Lung (tissue), 12 donors: ENCODE data around the gene ZNF436. TPM values are rescaled to one million over a fixed set of nuclear protein-coding genes. Genes with fewer than 3 reads are reported as not detected.

Experiments
- ATAC-seq: fragments of 200-7000 bp; cut with Tn5 transposase; one replicate; pipeline ENCODE4 v1.9.1; 2020; ENCODE audit warnings: moderate number of reproducible peaks; ENCODE audit not compliant: insufficient read depth, low FRiP score
- DNase-seq, 3 donors: peaks; one replicate each; pipeline ENCODE4 v3.0.0-alpha.2; 2013 to 2017
- H3K27ac ChIP-seq, 2 donors: one replicate each; pipeline ENCODE4 v1.5.1; 2013; ENCODE audit warnings: mild to moderate bottlenecking in 2 of 2, moderate library complexity in 2 of 2, control low read depth in 1 of 2, inconsistent platforms in 1 of 2, low read depth in 1 of 2, low read length in 1 of 2
- H3K27me3 ChIP-seq, 3 donors: one replicate each; pipeline ENCODE4 v1.5.1; 2013; ENCODE audit warnings: low read length in 2 of 3; ENCODE audit not compliant: control insufficient read depth in 3 of 3, insufficient read depth in 3 of 3
- H3K36me3 ChIP-seq, 4 donors: one replicate each; pipeline ENCODE4 v1.5.1; 2013; ENCODE audit warnings: low read length in 4 of 4, mild to moderate bottlenecking in 1 of 4, moderate library complexity in 1 of 4; ENCODE audit not compliant: control insufficient read depth in 4 of 4, insufficient read depth in 4 of 4
- H3K4me1 ChIP-seq, 5 donors: one replicate each; pipeline ENCODE4 v1.5.1; 2013; ENCODE audit warnings: low read length in 5 of 5, mild to moderate bottlenecking in 2 of 5, moderate library complexity in 1 of 5; ENCODE audit not compliant: control insufficient read depth in 5 of 5, insufficient read depth in 5 of 5
- H3K4me3 ChIP-seq: one replicate; pipeline ENCODE4 v1.5.1; 2013; ENCODE audit warnings: mild to moderate bottlenecking, control low read depth, moderate library complexity
- H3K9ac ChIP-seq, 2 donors: one replicate each; pipeline ENCODE4 v1.5.1; 2013; ENCODE audit warnings: low read length in 2 of 2, control low read depth in 1 of 2; ENCODE audit not compliant: insufficient read depth in 1 of 2
- H3K9me3 ChIP-seq, 4 donors: one replicate each; pipeline ENCODE4 v1.5.1; 2013; ENCODE audit warnings: low read length in 3 of 4, mild to moderate bottlenecking in 1 of 4, moderate library complexity in 1 of 4; ENCODE audit not compliant: control insufficient read depth in 4 of 4, insufficient read depth in 3 of 4
- WGBS, 2 donors: extraction: QIAGEN DNeasy Blood & Tissue Kit; methylation state at CpG; one replicate each; pipeline ENCODE4 v1.1.7; 2013; 5-methylcytosine and 5-hydroxymethylcytosine counted together
- polyA plus RNA-seq, 2 donors: library from polyadenylated mRNA; stranded (reverse); fragments of 200-250 nt; gene quantifications; one replicate each; pipeline ENCODE4 v1.2.1, GENCODE V29; 2013
- total RNA-seq, 2 donors: library from RNA; depleted of rRNA in 1 of 2; stranded (reverse); fragments of >200 nt in 1 of 2; gene quantifications; one replicate each; pipeline ENCODE4 v1.2.1, GENCODE V29; 2014 to 2021
- TF ChIP-seq, protein P1 (sequence below): IDR thresholded peaks from 2 replicates; pipeline ENCODE4 v1.5.1; 2012; ENCODE audit warnings: mild to moderate bottlenecking; ENCODE audit errors: control extremely low read depth, extremely low read depth
- donor health status: control.
- donor health status: control.
- donor health status: Bipolar disorder and iron deficiency.
- donor health status: healthy.
- donor health status: DM: yes; HTN: yes; CAD: no.

The ZNF436 gene
- total and polyA plus RNA-seq, 4 donors: 2.1 to 30.9 (median 6.6) TPM

DNA sequence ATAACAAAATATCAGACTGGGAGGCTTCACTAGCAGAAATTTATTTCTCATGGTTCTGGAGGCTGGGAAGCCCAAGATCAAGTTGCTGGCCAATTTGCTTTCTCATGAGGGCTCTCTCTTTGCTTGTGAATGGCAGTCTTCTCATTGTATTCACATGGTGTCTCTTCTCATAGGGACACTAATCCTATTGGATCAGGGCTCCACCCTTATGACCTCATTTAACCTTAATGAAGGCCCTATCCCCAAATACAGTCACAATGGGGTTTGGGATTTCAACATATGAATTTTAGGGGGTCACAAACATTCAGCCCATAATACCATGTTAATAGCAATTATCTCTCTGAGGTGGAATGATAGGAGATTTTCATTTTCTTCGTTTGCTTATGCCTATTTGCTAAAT lies 29.6 kb upstream of the ZNF436 start:
- Histone ChIP-seq H3K9ac (no peak overlapping the region), H3K4me1 (peaks cover 5 to 21% (median 6%) of the 10 kb centered on the region in 5 donors), H3K9me3 (peaks cover 0 to 1% (median 0%) of the 10 kb centered on the region in 4 donors), H3K27me3 (no peaks in the 10 kb centered on the region), H3K27ac (no peak overlapping the region), H3K36me3 (peaks cover 0 to 1% (median 0%) of the 10 kb centered on the region in 4 donors), H3K4me3 (no peak overlapping the region)
- TF ChIP-seq, protein P1, sequence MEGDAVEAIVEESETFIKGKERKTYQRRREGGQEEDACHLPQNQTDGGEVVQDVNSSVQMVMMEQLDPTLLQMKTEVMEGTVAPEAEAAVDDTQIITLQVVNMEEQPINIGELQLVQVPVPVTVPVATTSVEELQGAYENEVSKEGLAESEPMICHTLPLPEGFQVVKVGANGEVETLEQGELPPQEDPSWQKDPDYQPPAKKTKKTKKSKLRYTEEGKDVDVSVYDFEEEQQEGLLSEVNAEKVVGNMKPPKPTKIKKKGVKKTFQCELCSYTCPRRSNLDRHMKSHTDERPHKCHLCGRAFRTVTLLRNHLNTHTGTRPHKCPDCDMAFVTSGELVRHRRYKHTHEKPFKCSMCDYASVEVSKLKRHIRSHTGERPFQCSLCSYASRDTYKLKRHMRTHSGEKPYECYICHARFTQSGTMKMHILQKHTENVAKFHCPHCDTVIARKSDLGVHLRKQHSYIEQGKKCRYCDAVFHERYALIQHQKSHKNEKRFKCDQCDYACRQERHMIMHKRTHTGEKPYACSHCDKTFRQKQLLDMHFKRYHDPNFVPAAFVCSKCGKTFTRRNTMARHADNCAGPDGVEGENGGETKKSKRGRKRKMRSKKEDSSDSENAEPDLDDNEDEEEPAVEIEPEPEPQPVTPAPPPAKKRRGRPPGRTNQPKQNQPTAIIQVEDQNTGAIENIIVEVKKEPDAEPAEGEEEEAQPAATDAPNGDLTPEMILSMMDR: no peak
- WGBS, 2 donors: 97% methylated on average over 1 of the region's 1 CpG
- ATAC-seq (no peak), DNase-seq (no peak)

DNA sequence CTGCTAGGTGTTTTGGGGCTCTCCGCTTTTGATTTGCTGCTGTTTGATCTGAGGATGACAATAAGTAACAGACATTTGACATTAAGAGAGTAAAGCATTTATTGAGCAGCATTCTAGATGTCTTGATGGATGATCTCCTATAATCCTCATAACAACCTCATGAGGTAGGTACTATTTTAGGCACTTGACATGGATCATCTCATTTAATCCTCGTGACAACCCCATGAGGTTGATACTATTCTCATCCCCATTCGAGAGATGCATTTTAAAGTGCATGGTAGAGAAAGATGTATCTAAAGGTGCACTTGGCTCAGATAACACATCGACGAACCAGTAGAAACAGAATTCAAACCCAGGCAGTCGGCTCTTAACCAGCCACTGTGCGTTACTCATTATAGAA lies 28.3 kb upstream of the ZNF436 start:
- ATAC-seq (no peak), DNase-seq (no peak)
- Histone ChIP-seq H3K36me3 (peaks cover 0 to 5% (median 2%) of the 10 kb centered on the region in 4 donors), H3K27me3 (no peaks in the 10 kb centered on the region), H3K4me3 (no peak overlapping the region), H3K9ac (no peak overlapping the region), H3K4me1 (peaks cover 0 to 14% (median 9%) of the 10 kb centered on the region in 5 donors), H3K27ac (no peak overlapping the region), H3K9me3 (peaks cover 0 to 1% (median 0%) of the 10 kb centered on the region in 4 donors)
- whole genome bisulfite sequencing, 2 donors: 96 to 97% methylated on average over 7 of the region's 7 CpGs
- TF ChIP-seq, protein P1: no peak

DNA sequence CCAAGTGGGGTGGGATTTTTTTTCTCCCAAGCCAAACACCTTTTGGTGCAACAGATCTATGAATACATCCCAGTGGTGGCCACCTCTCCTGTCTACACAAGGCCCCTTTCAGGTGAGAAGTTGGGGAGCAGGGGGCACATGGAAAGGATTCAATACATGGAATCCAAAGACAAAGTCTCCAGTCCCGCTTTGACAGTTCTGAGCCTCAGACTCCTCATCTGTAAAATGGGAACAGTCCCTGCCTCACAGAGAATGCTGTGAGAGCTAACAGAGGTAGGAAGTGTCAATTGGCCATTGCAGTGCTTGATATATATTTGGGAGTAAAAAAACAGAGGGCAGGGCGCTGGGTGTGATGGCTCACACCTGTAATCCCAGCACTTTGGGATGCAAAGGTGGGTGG lies 26.7 kb upstream of the ZNF436 start:
- H3K27me3 ChIP-seq: no peaks in the 10 kb centered on the region
- DNase-seq (no peak), ATAC-seq (no peak)
- H3K36me3 ChIP-seq: peaks cover 0 to 5% (median 2%) of the 10 kb centered on the region in 4 donors
- H3K9ac ChIP-seq: no peak overlapping the region
- peaks cover 0 to 1% (median 0%) of the 10 kb centered on the region in 4 donors for H3K9me3 ChIP-seq
- H3K27ac ChIP-seq: no peak overlapping the region
- peaks cover 0 to 11% (median 7%) of the 10 kb centered on the region in 5 donors for H3K4me1 ChIP-seq
- TF ChIP-seq, protein P1: no peak
- no peak overlapping the region for H3K4me3 ChIP-seq
- 95 to 100% methylated on average over 2 of the region's 2 CpGs for WGBS, 2 donors

DNA sequence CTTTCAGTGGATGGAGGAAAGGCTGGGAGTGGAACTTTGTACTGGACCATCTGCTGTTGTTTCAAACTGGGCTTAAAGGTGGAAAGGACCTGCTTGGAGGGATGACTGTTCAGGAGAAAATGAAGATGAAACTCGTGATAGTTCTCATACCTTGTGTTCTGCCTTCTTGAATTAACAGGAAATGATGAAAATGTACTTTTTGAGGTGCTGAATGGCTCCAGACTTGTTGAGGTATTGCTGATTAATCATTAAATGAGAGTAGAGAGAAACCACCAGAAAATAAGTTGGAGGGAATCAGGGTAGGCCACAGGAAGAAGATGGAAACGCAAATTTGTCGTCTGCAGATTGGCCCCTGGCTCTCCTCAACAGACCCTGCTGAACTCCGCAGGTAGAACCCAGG lies 26.2 kb upstream of the ZNF436 start:
- TF ChIP-seq, protein P1: no peak
- no peak for ATAC-seq
- H3K27ac ChIP-seq: no peak overlapping the region

More for the DNA sequence above, 26.2 kb upstream of the ZNF436 start:
- Histone ChIP-seq H3K4me3 (no peak overlapping the region), H3K36me3 (peaks cover 0 to 5% (median 2%) of the 10 kb centered on the region in 4 donors), H3K27me3 (no peaks in the 10 kb centered on the region), H3K4me1 (peaks cover 0 to 11% (median 3%) of the 10 kb centered on the region in 5 donors), H3K9ac (no peak overlapping the region), H3K9me3 (peaks cover 0 to 1% (median 0%) of the 10 kb centered on the region in 4 donors)
- WGBS, 2 donors: 79 to 86% methylated on average over 4 of the region's 4 CpGs
- DNase-seq: no peak
